ENCODE results near the gene TNFRSF8. TPM values are rescaled to one million over a fixed set of nuclear protein-coding genes. Genes with fewer than 3 reads are reported as not detected.
"Not testable (repeated sequence)": the region's sequence is repeated elsewhere in the genome, so short reads cannot be mapped to it uniquely, and the experiment has no call there.

TNFRSF8 gene
- total RNA-seq, 4 donors from 2014 or later: 0.83 to 2.8 (median 2.3) TPM

- intact Hi-C loops (cut with DNase I): no loop called here
- 95% methylated on average over 5 of the region's 5 CpGs for WGBS
Measured at GRCh38 chr1:12096615-12097014, 33.5 kb downstream of the TNFRSF8 start.

GRCh38 chr1:12097321-12097720, 34.2 kb downstream of the TNFRSF8 start:
- Histone ChIP-seq H3K9me3 (peaks cover 0 to 12% (median 0%) of the 10 kb centered on the region in 4 donors), H3K27ac (replicated peaks in 1 of 4) (no peak overlapping the region), H3K27me3 (no peaks in the 10 kb centered on the region), H3K36me3 (no peaks in the 10 kb centered on the region), H3K4me1 (no peaks in the 10 kb centered on the region), H3K4me3 (no peak overlapping the region)
- intact Hi-C loops (cut with DNase I): no loop called here
- TF ChIP-seq POLR2AphosphoS5 (IDR thresholded peaks at IDR 0.05) (no peak), EP300 (IDR thresholded peaks at IDR 0.05) (no peak), POLR2A (IDR thresholded peaks at IDR 0.05; ENCODE audit: low read depth) (no peak), CTCF (IDR thresholded peaks at IDR 0.05) (no peak)
- DNase-seq (ENCODE audit: extremely low spot score): no peak

More at GRCh38 chr1:12096615-12097014, 33.5 kb downstream of the TNFRSF8 start:
- Histone ChIP-seq H3K4me1 (no peaks in the 10 kb centered on the region), H3K4me3 (no peak overlapping the region), H3K27ac (replicated peaks in 1 of 4) (no peak overlapping the region), H3K9me3 (peaks cover 0 to 12% (median 0%) of the 10 kb centered on the region in 4 donors), H3K36me3 (no peaks in the 10 kb centered on the region), H3K27me3 (no peaks in the 10 kb centered on the region)
- DNase-seq (ENCODE audit: extremely low spot score): no peak
- no peak for TF ChIP-seq POLR2AphosphoS5 (IDR thresholded peaks at IDR 0.05)
- no peak for TF ChIP-seq POLR2A (IDR thresholded peaks at IDR 0.05; ENCODE audit: low read depth)
- TF ChIP-seq CTCF (IDR thresholded peaks at IDR 0.05): no peak
- TF ChIP-seq EP300 (IDR thresholded peaks at IDR 0.05): no peak

- no peak for DNase-seq (ENCODE audit: extremely low spot score)
- Histone ChIP-seq H3K9me3 (peaks cover 0 to 12% (median 0%) of the 10 kb centered on the region in 4 donors), H3K4me3 (no peak overlapping the region), H3K36me3 (no peaks in the 10 kb centered on the region), H3K4me1 (no peaks in the 10 kb centered on the region), H3K27me3 (no peaks in the 10 kb centered on the region), H3K27ac (replicated peaks in 1 of 4) (no peak overlapping the region)
- WGBS: 48% methylated on average over 1 of the region's 1 CpG
- no peak for TF ChIP-seq CTCF (IDR thresholded peaks at IDR 0.05)
- intact Hi-C loops (cut with DNase I): no loop called here
Measured at GRCh38 chr1:12098786-12099185, 35.7 kb downstream of the TNFRSF8 start.

GRCh38 chr1:12099610-12100009, 36.5 kb downstream of the TNFRSF8 start:
- Histone ChIP-seq H3K27ac (replicated peaks in 1 of 4) (no peak overlapping the region), H3K9me3 (peaks cover 0 to 12% (median 0%) of the 10 kb centered on the region in 4 donors), H3K36me3 (no peaks in the 10 kb centered on the region), H3K4me3 (no peak overlapping the region), H3K4me1 (no peaks in the 10 kb centered on the region), H3K27me3 (peaks cover 0 to 5% (median 0%) of the 10 kb centered on the region in 4 donors)
- intact Hi-C loops (cut with DNase I): no loop called here
- 92% methylated on average over 7 of the region's 7 CpGs for WGBS
- TF ChIP-seq EP300 (IDR thresholded peaks at IDR 0.05): no peak
- TF ChIP-seq POLR2AphosphoS5 (IDR thresholded peaks at IDR 0.05): no peak
- no peak for TF ChIP-seq CTCF (IDR thresholded peaks at IDR 0.05)
- TF ChIP-seq POLR2A (IDR thresholded peaks at IDR 0.05; ENCODE audit: low read depth): no peak
- no peak for DNase-seq (ENCODE audit: extremely low spot score)

- TF ChIP-seq POLR2AphosphoS5 (IDR thresholded peaks at IDR 0.05): no peak
- TF ChIP-seq EP300 (IDR thresholded peaks at IDR 0.05): no peak
- TF ChIP-seq CTCF (IDR thresholded peaks at IDR 0.05): no peak
- no peak for TF ChIP-seq POLR2A (IDR thresholded peaks at IDR 0.05; ENCODE audit: low read depth)
- H3K4me1 ChIP-seq: no peaks in the 10 kb centered on the region
- H3K27me3 ChIP-seq: peaks cover 0 to 10% (median 0%) of the 10 kb centered on the region in 4 donors
- H3K36me3 ChIP-seq: no peaks in the 10 kb centered on the region
- H3K27ac ChIP-seq (replicated peaks in 1 of 4): no peak overlapping the region
- H3K4me3 ChIP-seq: no peak overlapping the region
- WGBS: 90% methylated on average over 6 of the region's 6 CpGs
- no peak for DNase-seq (ENCODE audit: extremely low spot score)
- intact Hi-C loops (cut with DNase I): no loop called here
- peaks cover 0 to 12% (median 0%) of the 10 kb centered on the region in 4 donors for H3K9me3 ChIP-seq
Measured at GRCh38 chr1:12100071-12100470, 37.0 kb downstream of the TNFRSF8 start.

GRCh38 chr1:12101120-12101519, 38.0 kb downstream of the TNFRSF8 start:
- WGBS: 96% methylated on average over 3 of the region's 3 CpGs
- H3K27ac ChIP-seq (replicated peaks in 1 of 4); intact Hi-C loops (cut with DNase I); DNase-seq (ENCODE audit: extremely low spot score); H3K4me1 ChIP-seq; H3K4me3 ChIP-seq; H3K36me3 ChIP-seq: not testable (repeated sequence)
- Histone ChIP-seq H3K27me3 (peaks cover 0 to 20% (median 0%) of the 10 kb centered on the region in 4 donors), H3K9me3 (peaks cover 0 to 12% (median 0%) of the 10 kb centered on the region in 4 donors)

Measured in esophagus muscularis mucosa (tissue), 4 donors.